PC-3 (cell line): Measurements from ENCODE around the gene DNAJC11. TPM values are rescaled to one million over a fixed set of nuclear protein-coding genes. Genes with fewer than 3 reads are reported as not detected.
A peak's percentile ranks its signal among the peaks of the same experiment; 100 is the strongest.

Source experiments
- ATAC-seq: fragments of 200-7000 bp; cut with Tn5 transposase; 2 replicates; pipeline ENCODE4 v1.9.1; 2020; ENCODE audit warnings: mild to moderate bottlenecking, moderate library complexity
- BruUV-seq: library from RNA; stranded (reverse); fragments of 400-500 nt; replicated peaks from 2 replicates; lab custom pipeline; 2021; lab: Mats Ljungman, UMichigan
- CTCF ChIA-PET: fragments of 300-600 bp; sonication (Branson Sonifier 250); formaldehyde crosslinking; loops from one replicate; lab custom pipeline; 2022; ENCODE audit warnings: antibody characterized with exemption; lab: Charles Lee
- POLR2A ChIA-PET: fragments of 300-600 bp; sonication (Branson Sonifier 250); formaldehyde crosslinking; loops from one replicate; lab custom pipeline; 2022; ENCODE audit warnings: antibody characterized with exemption; ENCODE audit not compliant: unreplicated experiment; lab: Charles Lee
- DNase-seq: peaks from one replicate; pipeline ENCODE4 v3.0.0-alpha.2; 2015
- H2AFZ ChIP-seq: fragments of 300-600 bp; sonication (generic); 2 replicates; pipeline ENCODE4 v1.6.0; 2016; ENCODE audit warnings: antibody characterized with exemption, low read length
- H3F3A ChIP-seq: fragments of 300-600 bp; sonication (generic); one replicate; pipeline ENCODE4 v1.6.0; 2017; ENCODE audit warnings: antibody characterized with exemption, low read length, control low read depth, mild to moderate bottlenecking; ENCODE audit not compliant: unreplicated experiment
- H3K27ac ChIP-seq: fragments of 300-600 bp; sonication (generic); 2 replicates; pipeline ENCODE4 v1.5.1; 2016; ENCODE audit warnings: mild to moderate bottlenecking, low read length
- H3K27me3 ChIP-seq: fragments of 300-600 bp; sonication (generic); 2 replicates; pipeline ENCODE4 v1.6.1; 2016; ENCODE audit warnings: low read length, mixed read lengths
- H3K36me3 ChIP-seq: fragments of 300-600 bp; sonication (generic); 2 replicates; pipeline ENCODE4 v1.6.1; 2016; ENCODE audit warnings: low read depth, mixed run types, low read length, mixed read lengths
- H3K4me1 ChIP-seq: fragments of 300-600 bp; sonication (generic); 2 replicates; pipeline ENCODE4 v1.5.1; 2016; ENCODE audit warnings: low read length; ENCODE audit not compliant: insufficient read depth
- H3K4me2 ChIP-seq: fragments of 300-600 bp; sonication (generic); 2 replicates; pipeline ENCODE4 v1.6.0; 2016; ENCODE audit warnings: low read length
- H3K4me3 ChIP-seq: fragments of 300-600 bp; sonication (generic); 2 replicates; pipeline ENCODE4 v1.5.1; 2016; ENCODE audit warnings: mild to moderate bottlenecking, low read length, mixed read lengths
- H3K79me2 ChIP-seq: fragments of 300-600 bp; sonication (generic); 2 replicates; pipeline ENCODE4 v1.6.1; 2017; ENCODE audit warnings: low read length, mixed read lengths
- H3K9ac ChIP-seq: fragments of 300-600 bp; sonication (generic); 2 replicates; pipeline ENCODE4 v1.6.0; 2016; ENCODE audit warnings: mild to moderate bottlenecking, low read length
- H3K9me2 ChIP-seq: fragments of 300-600 bp; sonication (generic); replicated peaks from 2 replicates; pipeline ENCODE4 v1.6.1; 2016; ENCODE audit warnings: mixed run types, low read length, mixed read lengths
- H3K9me3 ChIP-seq: fragments of 300-600 bp; sonication (generic); 2 replicates; pipeline ENCODE4 v1.6.1; 2016; ENCODE audit warnings: low read length, mixed read lengths
- H4K20me1 ChIP-seq: fragments of 300-600 bp; sonication (generic); 2 replicates; pipeline ENCODE4 v1.6.1; 2016; ENCODE audit warnings: low read length, mixed read lengths
- EZH2 ChIP-seq: fragments of 300-600 bp; sonication (generic); IDR thresholded peaks from one replicate; pipeline ENCODE4 v1.6.1; 2017; ENCODE audit warnings: antibody characterized with exemption, mild to moderate bottlenecking, low read length; ENCODE audit not compliant: unreplicated experiment
- EZH2phosphoT487 ChIP-seq: fragments of 300-600 bp; sonication (generic); IDR thresholded peaks from 2 replicates; pipeline ENCODE4 v1.6.1; 2018; ENCODE audit warnings: mild to moderate bottlenecking, antibody characterized with exemption, low read length, borderline replicate concordance
- intact Hi-C: fragments of 100-400 bp; cut with micrococcal nuclease; formaldehyde crosslinking; loops from 2 replicates; pipeline ENCODE4 v1.9.0; 2023
- total RNA-seq: library from RNA; depleted of rRNA; stranded (reverse); fragments of >200 nt; gene quantifications from 2 replicates; pipeline ENCODE4 v1.2.3, GENCODE V29; 2014
- TF ChIP-seq, protein P1 (sequence below): fragments of 300-600 bp; sonication (generic); conservative IDR thresholded peaks from 2 replicates; pipeline ENCODE4 v1.5.1; 2017; ENCODE audit warnings: antibody characterized with exemption, low read depth, mild to moderate bottlenecking, low read length

Gene DNAJC11
- total RNA-seq, 1 experiment from 2014 or later, result 105 TPM

DNA sequence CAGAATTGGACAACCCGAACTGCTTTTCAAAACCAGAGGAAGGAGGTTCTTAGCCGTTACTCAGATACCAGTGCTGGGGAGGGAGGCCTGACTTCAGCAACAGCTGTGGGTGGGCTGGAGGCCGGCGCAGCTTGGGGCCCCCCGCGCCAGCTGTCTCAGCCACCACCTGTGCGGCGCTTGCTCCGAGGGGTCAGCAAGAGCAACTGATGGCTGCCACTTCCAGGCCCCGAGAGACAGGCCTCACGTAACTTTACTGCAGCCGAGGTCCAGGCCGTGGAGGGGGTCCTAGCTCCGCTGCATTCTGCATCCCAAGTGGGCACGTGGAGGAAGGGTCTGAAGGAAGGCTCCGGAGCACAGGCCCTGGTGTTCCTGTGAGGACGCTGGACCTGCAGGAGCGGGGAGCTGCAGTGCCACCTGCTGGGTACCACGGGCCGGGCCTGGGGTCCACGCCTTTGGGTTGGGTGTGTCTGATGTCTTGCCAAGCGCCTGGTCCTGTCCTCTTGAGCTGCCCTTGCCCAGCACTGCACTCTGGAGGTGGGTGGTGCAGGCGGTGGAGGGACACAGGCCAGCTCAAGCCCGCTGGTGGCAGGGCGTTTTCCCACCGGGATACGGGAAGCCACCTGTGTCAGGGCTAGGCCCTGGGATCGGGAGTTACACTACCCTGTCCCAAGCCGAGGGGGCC is 67.1 kb downstream of the DNAJC11 start:
- Histone ChIP-seq H4K20me1 (no peaks in the 10 kb centered on the region), H3K9me3 (no peaks in the 10 kb centered on the region), H3K4me2 (no peak overlapping the region), H3K9me2 (no peaks in the 10 kb centered on the region), H3K4me1 (no peaks in the 10 kb centered on the region), H3K9ac (no peak overlapping the region), H3K27ac (no peak overlapping the region), H3K36me3 (peaks cover 61% of the 10 kb centered on the region), H3F3A (peaks cover 7% of the 10 kb centered on the region), H3K4me3 (no peak overlapping the region), H3K79me2 (no peaks in the 10 kb centered on the region), H3K27me3 (no peaks in the 10 kb centered on the region), H2AFZ (no peak overlapping the region)
- BruUV-seq, result TSS peak; percentile 44
- DNase-seq, result peak; percentile 64
- TF ChIP-seq EZH2, result no peak
- TF ChIP-seq, protein P1, sequence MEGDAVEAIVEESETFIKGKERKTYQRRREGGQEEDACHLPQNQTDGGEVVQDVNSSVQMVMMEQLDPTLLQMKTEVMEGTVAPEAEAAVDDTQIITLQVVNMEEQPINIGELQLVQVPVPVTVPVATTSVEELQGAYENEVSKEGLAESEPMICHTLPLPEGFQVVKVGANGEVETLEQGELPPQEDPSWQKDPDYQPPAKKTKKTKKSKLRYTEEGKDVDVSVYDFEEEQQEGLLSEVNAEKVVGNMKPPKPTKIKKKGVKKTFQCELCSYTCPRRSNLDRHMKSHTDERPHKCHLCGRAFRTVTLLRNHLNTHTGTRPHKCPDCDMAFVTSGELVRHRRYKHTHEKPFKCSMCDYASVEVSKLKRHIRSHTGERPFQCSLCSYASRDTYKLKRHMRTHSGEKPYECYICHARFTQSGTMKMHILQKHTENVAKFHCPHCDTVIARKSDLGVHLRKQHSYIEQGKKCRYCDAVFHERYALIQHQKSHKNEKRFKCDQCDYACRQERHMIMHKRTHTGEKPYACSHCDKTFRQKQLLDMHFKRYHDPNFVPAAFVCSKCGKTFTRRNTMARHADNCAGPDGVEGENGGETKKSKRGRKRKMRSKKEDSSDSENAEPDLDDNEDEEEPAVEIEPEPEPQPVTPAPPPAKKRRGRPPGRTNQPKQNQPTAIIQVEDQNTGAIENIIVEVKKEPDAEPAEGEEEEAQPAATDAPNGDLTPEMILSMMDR, result peak; percentile 90
- ChIA-PET POLR2A (no interaction called here), CTCF (interaction anchor here (0.6 to 0.7 kb wide), 3 partner anchors 13 to 57 kb away, joined by 3 to 4 read pairs (median 4); no protein-coding TSS in a partner anchor)
- intact Hi-C loops, result no loop called here
- ATAC-seq, result peak; percentile 79

DNA sequence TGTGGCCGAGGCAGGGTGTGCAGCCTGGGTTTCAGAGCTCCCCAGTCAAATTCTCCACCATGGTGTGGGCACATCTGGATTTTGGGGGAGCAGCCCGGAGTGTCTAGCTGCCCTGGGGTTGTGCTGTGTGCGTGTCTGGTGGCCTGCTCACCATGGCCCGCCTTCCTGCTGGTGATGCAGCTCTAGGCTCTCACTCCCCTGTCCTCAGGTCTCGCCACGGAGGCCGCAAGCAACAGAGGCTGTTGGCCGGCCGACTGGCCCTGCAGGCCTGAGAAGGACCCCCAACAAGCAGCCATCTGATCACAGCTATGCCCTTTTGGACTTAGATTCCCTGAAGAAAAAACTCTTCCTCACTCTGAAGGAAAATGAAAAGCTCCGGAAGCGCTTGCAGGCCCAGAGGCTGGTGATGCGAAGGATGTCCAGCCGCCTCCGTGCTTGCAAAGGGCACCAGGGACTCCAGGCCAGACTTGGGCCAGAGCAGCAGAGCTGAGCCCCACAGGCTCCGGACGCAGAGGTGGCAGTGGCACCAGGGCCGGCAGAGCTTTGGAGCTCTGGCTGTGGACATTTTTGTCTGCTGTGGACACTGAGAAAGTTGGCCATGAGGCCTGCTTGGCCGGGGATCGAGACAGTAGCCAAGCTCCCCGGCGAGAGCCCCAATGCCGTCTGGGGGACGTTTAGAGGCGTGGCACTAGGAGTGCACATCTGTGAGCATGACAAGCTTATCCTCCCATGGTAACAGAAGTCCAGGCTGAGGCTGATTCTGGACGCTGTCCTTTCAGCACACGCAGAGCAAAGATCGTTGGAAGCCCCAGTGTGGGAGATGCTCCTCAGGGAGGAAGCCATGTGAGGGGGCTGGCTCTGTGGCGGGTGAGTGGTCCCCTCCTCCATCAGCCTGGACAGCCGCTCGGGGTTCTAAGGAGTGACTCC is 68.8 kb downstream of the DNAJC11 start:
- ATAC-seq (no peak), DNase-seq (no peak)
- no peaks in the 10 kb centered on the region for H3K9me2 ChIP-seq
- H3K27me3 ChIP-seq, result no peaks in the 10 kb centered on the region
- BruUV-seq, result no TSS peak
- H3K79me2 ChIP-seq, result peaks cover 4% of the 10 kb centered on the region; the same call in 1 of the 2 replicates
- no peaks in the 10 kb centered on the region for H3K4me1 ChIP-seq
- H4K20me1 ChIP-seq, result no peaks in the 10 kb centered on the region
- TF ChIP-seq EZH2 (no peak), EZH2phosphoT487 (no peak)
- TF ChIP-seq, protein P1, result no peak
- H3K9ac ChIP-seq, result no peak overlapping the region
- H3K4me3 ChIP-seq, result no peak overlapping the region
- CTCF ChIA-PET, result no interaction called here
- no peak overlapping the region for H2AFZ ChIP-seq
- no peaks in the 10 kb centered on the region for H3K9me3 ChIP-seq
- intact Hi-C loops, result no loop called here
- H3K4me2 ChIP-seq, result no peak overlapping the region
- H3K27ac ChIP-seq, result no peak overlapping the region
- peaks cover 4% of the 10 kb centered on the region for H3F3A ChIP-seq
- POLR2A ChIA-PET, result no interaction called here
- H3K36me3 ChIP-seq, result peaks cover 57% of the 10 kb centered on the region
